H9 (cell line): ENCODE results near the gene GRIK1. TPM values are rescaled to one million over a fixed set of nuclear protein-coding genes. Genes with fewer than 3 reads are reported as not detected.

Experiments
- DNase-seq: peaks from one replicate; pipeline ENCODE4 v3.0.0-alpha.2; 2017
- H2AFZ ChIP-seq: one replicate; pipeline ENCODE4 v1.6.1; 2013; ENCODE audit warnings: mild to moderate bottlenecking, low read length, control low read depth, moderate library complexity
- H2AK5ac ChIP-seq: 2 replicates; pipeline ENCODE4 v1.6.1; 2013; ENCODE audit warnings: low read length, control low read depth, mixed read lengths; ENCODE audit not compliant: insufficient read length
- H2BK120ac ChIP-seq: one replicate; pipeline ENCODE4 v1.6.1; 2013; ENCODE audit warnings: low read depth, mild to moderate bottlenecking, low read length, control low read depth, inconsistent platforms; ENCODE audit not compliant: poor library complexity, severe bottlenecking
- H2BK12ac ChIP-seq: 2 replicates; pipeline ENCODE4 v1.6.1; 2013; ENCODE audit warnings: low read length, control low read depth, mixed read lengths, low read depth; ENCODE audit not compliant: insufficient read length
- H2BK15ac ChIP-seq: 2 replicates; pipeline ENCODE4 v1.6.1; 2013; ENCODE audit warnings: low read depth, low read length, control low read depth
- H2BK20ac ChIP-seq: one replicate; pipeline ENCODE4 v1.6.1; 2013; ENCODE audit warnings: low read depth, mild to moderate bottlenecking, low read length, control low read depth, inconsistent platforms; ENCODE audit not compliant: poor library complexity, severe bottlenecking
- H2BK5ac ChIP-seq: 2 replicates; pipeline ENCODE4 v1.6.1; 2013; ENCODE audit warnings: low read length, control low read depth, mixed read lengths; ENCODE audit not compliant: insufficient read length
- H3K14ac ChIP-seq: 2 replicates; pipeline ENCODE4 v1.6.1; 2013; ENCODE audit warnings: low read length, control low read depth; ENCODE audit not compliant: insufficient read depth
- H3K18ac ChIP-seq: 2 replicates; pipeline ENCODE4 v1.6.1; 2013; ENCODE audit warnings: low read depth, mild to moderate bottlenecking, mixed read lengths, low read length, control low read depth; ENCODE audit not compliant: insufficient read length
- H3K23ac ChIP-seq: 2 replicates; pipeline ENCODE4 v1.6.1; 2013; ENCODE audit warnings: low read length, control low read depth, mixed read lengths, low read depth; ENCODE audit not compliant: insufficient read length
- H3K23me2 ChIP-seq: 2 replicates; pipeline ENCODE4 v1.6.1; 2013; ENCODE audit warnings: low read depth, mild to moderate bottlenecking, mixed read lengths, low read length, control low read depth; ENCODE audit not compliant: insufficient read length, poor library complexity, severe bottlenecking
- H3K27ac ChIP-seq: 2 replicates; pipeline ENCODE4 v1.5.1; 2013; ENCODE audit warnings: low read length, control low read depth, mixed read lengths, low read depth; ENCODE audit not compliant: insufficient read length
- H3K27me3 ChIP-seq: 2 replicates; pipeline ENCODE4 v1.6.1; 2013; ENCODE audit warnings: low read length, control low read depth, inconsistent platforms; ENCODE audit not compliant: insufficient read depth
- H3K4ac ChIP-seq: 2 replicates; pipeline ENCODE4 v1.6.1; 2013; ENCODE audit warnings: low read depth, mild to moderate bottlenecking, control low read depth, inconsistent platforms, low read length, moderate library complexity
- H3K4me1 ChIP-seq: 2 replicates; pipeline ENCODE4 v1.6.1; 2013; ENCODE audit warnings: low read length, control low read depth, inconsistent platforms; ENCODE audit not compliant: insufficient read depth
- H3K4me2 ChIP-seq: 2 replicates; pipeline ENCODE4 v1.6.1; 2013; ENCODE audit warnings: low read length, control low read depth, mixed read lengths; ENCODE audit not compliant: insufficient read length, insufficient read depth
- H3K56ac ChIP-seq: 2 replicates; pipeline ENCODE4 v1.6.1; 2013; ENCODE audit warnings: low read depth, mild to moderate bottlenecking, mixed read lengths, low read length, control low read depth; ENCODE audit not compliant: insufficient read length
- H3K79me1 ChIP-seq: 2 replicates; pipeline ENCODE4 v1.6.1; 2013; ENCODE audit warnings: low read depth, mild to moderate bottlenecking, moderate library complexity, low read length, control low read depth, inconsistent platforms; ENCODE audit not compliant: insufficient read depth, poor library complexity, severe bottlenecking
- H3K79me2 ChIP-seq: 2 replicates; pipeline ENCODE4 v1.6.1; 2013; ENCODE audit warnings: low read length, control low read depth, inconsistent platforms; ENCODE audit not compliant: insufficient read depth
- H3K9ac ChIP-seq: 2 replicates; pipeline ENCODE4 v1.6.1; 2013; ENCODE audit warnings: low read length, control low read depth, mixed read lengths; ENCODE audit not compliant: insufficient read length; ENCODE audit errors: extremely low read depth
- H3K9me3 ChIP-seq: one replicate; pipeline ENCODE4 v1.6.1; 2013; ENCODE audit warnings: low read depth, low read length, inconsistent platforms; ENCODE audit not compliant: control insufficient read depth
- H3T11ph ChIP-seq: one replicate; pipeline ENCODE4 v1.6.1; 2013; ENCODE audit warnings: mild to moderate bottlenecking, low read length, control low read depth, inconsistent platforms
- H4K20me1 ChIP-seq: one replicate; pipeline ENCODE4 v1.6.1; 2013; ENCODE audit not compliant: control insufficient read depth, insufficient read length, insufficient read depth
- H4K5ac ChIP-seq: 2 replicates; pipeline ENCODE4 v1.6.1; 2013; ENCODE audit warnings: low read depth, mild to moderate bottlenecking, mixed read lengths, low read length, control low read depth; ENCODE audit not compliant: insufficient read length
- H4K8ac ChIP-seq: replicated peaks from 2 replicates; pipeline ENCODE4 v1.6.1; 2013; ENCODE audit warnings: low read length, control low read depth, mixed read lengths, low read depth; ENCODE audit not compliant: insufficient read length
- H4K91ac ChIP-seq: 2 replicates; pipeline ENCODE4 v1.6.1; 2013; ENCODE audit warnings: low read depth, mild to moderate bottlenecking, moderate library complexity, mixed read lengths, low read length, control low read depth; ENCODE audit not compliant: insufficient read length
- H3K27ac Mint-ChIP-seq, 3 experiments: 2 replicates in 2 of 3; 3 replicates in 1 of 3; pipeline ENCODE4 v1.8.0; 2020 to 2021; ENCODE audit warnings: mixed read lengths in 3 of 3, mild to moderate bottlenecking in 1 of 3, moderate library complexity in 1 of 3
- H3K27me3 Mint-ChIP-seq: 2 replicates; pipeline ENCODE4 v1.8.0; 2021; ENCODE audit warnings: low read depth, mild to moderate bottlenecking, moderate library complexity, mixed read lengths
- H3K36me3 Mint-ChIP-seq, 3 experiments: 2 replicates in 2 of 3; 3 replicates in 1 of 3; pipeline ENCODE4 v1.8.0; 2020 to 2021; ENCODE audit warnings: low read depth in 3 of 3, mixed read lengths in 3 of 3; ENCODE audit not compliant: insufficient read depth in 1 of 3
- H3K4me1 Mint-ChIP-seq, 2 experiments: 2 replicates each; pipeline ENCODE4 v1.8.0; 2020; ENCODE audit warnings: mixed read lengths in 2 of 2
- H3K4me3 Mint-ChIP-seq, 2 experiments: 2 replicates in 1 of 2; 3 replicates in 1 of 2; pipeline ENCODE4 v1.8.0; 2020 to 2021; ENCODE audit warnings: mild to moderate bottlenecking in 2 of 2, mixed read lengths in 2 of 2, moderate library complexity in 1 of 2
- H3K9me3 Mint-ChIP-seq, 2 experiments: 2 replicates in 1 of 2; 3 replicates in 1 of 2; pipeline ENCODE4 v1.8.0; 2020; ENCODE audit warnings: mild to moderate bottlenecking in 2 of 2, mixed read lengths in 2 of 2, moderate library complexity in 1 of 2
- WGBS: extraction: QIAGEN DNeasy Blood & Tissue Kit; methylation state at CpG from one replicate; pipeline ENCODE4 v1.1.7; 2013; ENCODE audit warnings: missing lambda C conversion rate, low lambda C conversion rate, mixed read lengths; ENCODE audit not compliant: insufficient read length; ENCODE audit errors: extremely low coverage; 5-methylcytosine and 5-hydroxymethylcytosine counted together
- total RNA-seq: library from RNA; stranded (reverse); gene quantifications from 2 replicates; pipeline ENCODE4 v1.2.1, GENCODE V29; 2021
- TF ChIP-seq, protein P1 (sequence below): fragments of 200-600 bp; sonication (generic); conservative IDR thresholded peaks from 3 replicates; pipeline ENCODE4 v1.8.0; 2021; ENCODE audit warnings: antibody characterized with exemption, mild to moderate bottlenecking

GRIK1 gene
- total RNA-seq, 1 experiment from 2014 or later = not detected

DNA sequence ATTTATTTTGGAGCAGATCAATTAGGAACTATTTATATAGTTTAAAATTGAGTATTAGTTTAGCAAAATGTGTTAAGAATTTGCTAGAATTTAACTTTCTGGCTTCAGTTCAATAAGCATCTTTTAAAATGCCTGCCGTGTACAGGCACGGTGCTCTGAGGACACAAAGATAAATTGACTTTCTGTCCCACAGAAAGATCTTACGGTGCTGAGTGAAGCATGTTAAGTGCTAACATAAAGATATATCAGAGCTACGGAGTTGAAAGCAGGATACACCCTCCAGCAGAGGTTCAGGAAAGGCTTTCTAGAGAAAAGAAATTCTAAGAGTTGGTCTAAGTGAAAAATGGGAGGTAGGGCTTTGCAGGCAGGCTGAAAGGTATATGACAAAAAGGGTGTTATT, 305.4 kb downstream of the GRIK1 start:
- Histone ChIP-seq H2BK15ac (no peak overlapping the region), H3T11ph (no peak overlapping the region), H2BK5ac (no peak overlapping the region), H2BK20ac (no peak overlapping the region), H3K27ac (no peak overlapping the region), H3K4me2 (no peak overlapping the region), H2AFZ (no peak overlapping the region), H3K9ac (no peak overlapping the region), H3K4ac (no peak overlapping the region), H2BK12ac (no peak overlapping the region), H3K79me1 (no peaks in the 10 kb centered on the region), H3K56ac (no peak overlapping the region), H4K5ac (no peak overlapping the region), H3K23me2 (no peaks in the 10 kb centered on the region), H4K8ac (no peak overlapping the region), H3K14ac (no peak overlapping the region), H3K9me3 (no peaks in the 10 kb centered on the region), H3K27me3 (no peaks in the 10 kb centered on the region), H3K23ac (no peak overlapping the region), H4K20me1 (no peaks in the 10 kb centered on the region), H4K91ac (no peak overlapping the region), H2AK5ac (no peak overlapping the region), H2BK120ac (no peak overlapping the region), H3K4me1 (no peaks in the 10 kb centered on the region), H3K79me2 (no peaks in the 10 kb centered on the region), H3K18ac (no peak overlapping the region)
- no peak for DNase-seq
- Mint-ChIP-seq H3K27ac (no peak overlapping the region), H3K36me3 (no peaks in the 10 kb centered on the region), H3K4me3 (no peak overlapping the region), H3K9me3 (no peaks in the 10 kb centered on the region), H3K4me1 (no peaks in the 10 kb centered on the region), H3K27me3 (peaks cover 2% of the 10 kb centered on the region; the same call in 1 of the 2 replicates)
- TF ChIP-seq, protein P1, sequence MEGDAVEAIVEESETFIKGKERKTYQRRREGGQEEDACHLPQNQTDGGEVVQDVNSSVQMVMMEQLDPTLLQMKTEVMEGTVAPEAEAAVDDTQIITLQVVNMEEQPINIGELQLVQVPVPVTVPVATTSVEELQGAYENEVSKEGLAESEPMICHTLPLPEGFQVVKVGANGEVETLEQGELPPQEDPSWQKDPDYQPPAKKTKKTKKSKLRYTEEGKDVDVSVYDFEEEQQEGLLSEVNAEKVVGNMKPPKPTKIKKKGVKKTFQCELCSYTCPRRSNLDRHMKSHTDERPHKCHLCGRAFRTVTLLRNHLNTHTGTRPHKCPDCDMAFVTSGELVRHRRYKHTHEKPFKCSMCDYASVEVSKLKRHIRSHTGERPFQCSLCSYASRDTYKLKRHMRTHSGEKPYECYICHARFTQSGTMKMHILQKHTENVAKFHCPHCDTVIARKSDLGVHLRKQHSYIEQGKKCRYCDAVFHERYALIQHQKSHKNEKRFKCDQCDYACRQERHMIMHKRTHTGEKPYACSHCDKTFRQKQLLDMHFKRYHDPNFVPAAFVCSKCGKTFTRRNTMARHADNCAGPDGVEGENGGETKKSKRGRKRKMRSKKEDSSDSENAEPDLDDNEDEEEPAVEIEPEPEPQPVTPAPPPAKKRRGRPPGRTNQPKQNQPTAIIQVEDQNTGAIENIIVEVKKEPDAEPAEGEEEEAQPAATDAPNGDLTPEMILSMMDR = no peak
- no CpG with 5 or more reads among the region's 4 CpGs for WGBS
